ENCODE measurements around the gene CFAP298.
"Not testable (repeated sequence)": the region's sequence is repeated elsewhere in the genome, so short reads cannot be mapped to it uniquely, and the experiment has no call there.

Gene CFAP298, protein sequence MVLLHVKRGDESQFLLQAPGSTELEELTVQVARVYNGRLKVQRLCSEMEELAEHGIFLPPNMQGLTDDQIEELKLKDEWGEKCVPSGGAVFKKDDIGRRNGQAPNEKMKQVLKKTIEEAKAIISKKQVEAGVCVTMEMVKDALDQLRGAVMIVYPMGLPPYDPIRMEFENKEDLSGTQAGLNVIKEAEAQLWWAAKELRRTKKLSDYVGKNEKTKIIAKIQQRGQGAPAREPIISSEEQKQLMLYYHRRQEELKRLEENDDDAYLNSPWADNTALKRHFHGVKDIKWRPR

DNA sequence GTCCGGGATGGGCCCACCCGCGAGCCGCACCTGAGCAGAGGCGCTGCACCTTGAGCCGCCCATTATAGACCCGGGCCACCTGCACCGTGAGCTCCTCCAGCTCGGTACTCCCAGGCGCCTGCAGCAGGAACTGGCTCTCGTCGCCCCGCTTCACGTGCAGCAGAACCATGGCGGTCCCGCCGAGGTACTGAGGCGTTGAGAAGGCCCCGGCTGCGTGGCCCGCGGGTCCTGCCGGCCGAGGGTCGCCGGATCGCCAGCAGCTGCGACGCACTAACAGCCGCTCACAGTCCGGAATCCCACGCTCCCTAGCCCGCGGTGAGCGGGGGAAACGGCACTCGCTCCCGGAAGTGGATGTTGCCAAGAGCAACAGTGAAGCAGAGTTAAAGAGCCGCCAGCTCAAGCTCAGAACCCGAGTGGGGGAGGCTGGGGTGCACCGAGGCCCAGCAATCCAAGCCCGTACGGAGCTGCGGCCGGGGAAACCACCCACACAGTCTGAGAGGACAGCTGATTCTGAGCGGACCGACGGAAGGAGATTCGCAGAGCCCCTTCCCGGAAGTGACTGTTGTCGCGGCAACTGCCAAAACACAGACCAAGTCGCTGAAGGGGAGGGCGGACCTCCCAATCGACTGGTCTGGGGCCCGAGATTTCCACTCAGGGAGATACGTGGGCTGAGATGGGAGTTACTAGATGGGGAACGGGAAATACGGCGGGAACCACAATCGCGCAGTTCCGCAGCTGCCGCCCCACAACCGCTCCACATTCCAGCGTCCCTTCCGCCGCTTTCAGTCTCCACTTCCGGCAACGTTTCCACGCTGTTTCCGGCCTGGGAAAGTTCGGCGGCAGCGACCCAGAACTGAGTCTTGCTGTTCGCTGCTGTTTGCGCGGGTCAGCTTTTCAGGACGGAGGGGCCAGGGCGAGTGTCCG, at the start of gene CFAP298:
CFAP298 (minus strand) TSS at position 303 of the 924 bp plus-strand sequence; CDS start at position 169, 134 bp downstream.
- peak; percentile 81 to 95 (median 90) for DNase-seq
- intact Hi-C loops (cut with DNase I): loop anchor here (5.0 kb wide), 1 partner anchor 115 kb away; the partner anchor contains the start of gene SYNJ1

DNA sequence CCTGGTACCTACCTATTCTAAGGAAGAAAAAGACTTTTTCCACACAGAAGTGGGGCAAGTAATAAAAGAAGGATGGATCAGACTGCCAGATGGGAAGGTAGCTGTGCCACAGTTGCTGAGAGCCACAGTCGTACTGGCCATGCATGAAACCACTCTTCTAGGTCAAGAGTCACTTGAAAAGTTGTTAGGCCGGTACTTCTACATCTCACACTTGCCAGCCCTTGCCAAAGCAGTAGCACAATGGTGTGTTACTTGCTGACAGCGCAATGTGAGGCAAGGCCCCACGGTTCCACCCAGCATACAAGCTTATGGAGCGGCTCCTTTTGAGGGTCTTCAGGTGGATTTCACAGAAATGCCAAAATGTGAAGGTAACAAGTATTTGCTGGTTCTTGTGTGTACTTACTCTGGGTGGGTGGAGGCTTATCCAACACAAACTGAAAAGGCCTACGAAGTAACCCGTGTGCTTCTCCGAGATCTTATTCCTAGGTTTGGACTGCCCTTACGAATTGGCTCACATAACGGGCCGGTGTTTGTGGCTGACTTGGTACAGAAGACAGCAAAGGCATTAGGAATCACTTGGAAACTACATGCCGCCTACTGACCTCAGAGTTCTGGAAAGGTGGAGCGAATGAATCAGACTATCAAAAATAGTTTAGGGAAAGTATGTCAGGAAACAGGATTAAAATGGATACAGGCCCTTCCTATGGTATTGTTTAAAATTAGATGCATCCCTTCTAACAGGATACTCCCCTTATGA, 49.0 kb upstream of the CFAP298 start:
- DNase-seq: peak in 7 of 42 donors; percentile 10 to 63 (median 40)
- intact Hi-C loops (cut with DNase I): not testable (repeated sequence)

DNA sequence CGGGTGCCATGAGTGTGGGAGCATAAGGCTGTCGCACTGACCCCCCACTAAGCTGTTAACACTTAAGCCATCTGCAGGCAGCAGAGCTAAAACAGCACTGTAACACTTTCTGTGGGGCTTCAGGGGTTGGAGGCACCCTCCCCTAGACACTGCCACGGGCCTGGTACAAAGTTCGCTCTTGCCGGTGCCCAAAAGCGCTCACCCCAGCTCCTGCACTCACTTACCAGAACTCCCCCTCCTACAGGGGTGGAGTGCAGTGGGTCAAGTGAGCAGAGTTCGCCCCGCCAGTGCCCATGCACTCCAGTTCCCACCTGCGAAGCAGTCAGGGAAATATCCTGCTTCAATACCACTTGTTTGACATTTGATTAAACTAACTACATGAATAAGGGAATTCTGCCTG, 46.3 kb upstream of the CFAP298 start:
- intact Hi-C loops (cut with DNase I): no loop called here
- DNase-seq: no peak

DNA sequence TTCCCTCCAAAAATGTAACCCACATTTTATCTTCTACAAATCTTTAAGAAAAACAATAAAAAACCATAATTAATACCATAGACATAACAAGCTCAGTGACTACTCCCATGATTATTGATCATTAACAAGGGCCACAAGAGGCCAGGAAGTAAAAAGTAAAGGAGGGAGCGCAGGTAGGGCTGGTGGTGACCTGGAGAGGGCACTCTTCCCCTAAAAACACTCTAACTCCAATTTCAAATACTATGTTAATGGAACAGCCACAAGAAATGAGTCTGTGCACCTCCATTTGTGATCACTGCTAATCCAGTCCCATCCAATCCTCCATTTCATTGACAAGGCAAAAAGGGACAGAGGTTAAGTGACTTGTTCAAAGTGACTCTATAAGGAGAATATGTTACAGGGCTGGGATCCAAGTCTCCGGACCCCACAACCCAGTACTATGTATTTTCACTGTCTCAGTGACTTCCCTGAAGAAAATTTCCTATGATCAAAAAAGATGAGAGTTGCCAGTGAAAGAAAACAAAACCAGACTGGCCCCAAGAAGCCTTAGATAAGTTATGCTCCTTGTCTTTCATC, 41.2 kb upstream of the CFAP298 start:
- DNase-seq: no peak
- intact Hi-C loops (cut with DNase I): no loop called here

DNA sequence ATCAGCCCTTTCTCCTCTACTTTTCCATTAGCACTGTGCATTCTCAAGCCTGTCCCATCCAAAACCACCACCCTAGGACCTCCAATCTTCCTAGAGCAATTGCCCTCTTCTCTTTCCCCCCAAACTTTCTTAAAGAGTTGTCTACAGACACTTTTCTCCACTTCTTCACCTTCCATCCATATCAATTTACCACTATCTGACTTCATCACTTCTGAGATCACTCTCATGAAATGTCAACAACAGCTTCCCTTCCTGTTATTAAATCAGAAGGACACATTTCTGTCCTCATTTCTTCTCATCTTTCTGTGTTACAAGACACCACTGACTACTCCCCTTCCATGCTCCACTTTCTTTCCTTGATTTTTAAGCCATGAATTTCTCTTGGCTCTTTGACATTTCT, 36.0 kb upstream of the CFAP298 start:
- intact Hi-C loops (cut with DNase I): no loop called here
- DNase-seq: no peak

DNA sequence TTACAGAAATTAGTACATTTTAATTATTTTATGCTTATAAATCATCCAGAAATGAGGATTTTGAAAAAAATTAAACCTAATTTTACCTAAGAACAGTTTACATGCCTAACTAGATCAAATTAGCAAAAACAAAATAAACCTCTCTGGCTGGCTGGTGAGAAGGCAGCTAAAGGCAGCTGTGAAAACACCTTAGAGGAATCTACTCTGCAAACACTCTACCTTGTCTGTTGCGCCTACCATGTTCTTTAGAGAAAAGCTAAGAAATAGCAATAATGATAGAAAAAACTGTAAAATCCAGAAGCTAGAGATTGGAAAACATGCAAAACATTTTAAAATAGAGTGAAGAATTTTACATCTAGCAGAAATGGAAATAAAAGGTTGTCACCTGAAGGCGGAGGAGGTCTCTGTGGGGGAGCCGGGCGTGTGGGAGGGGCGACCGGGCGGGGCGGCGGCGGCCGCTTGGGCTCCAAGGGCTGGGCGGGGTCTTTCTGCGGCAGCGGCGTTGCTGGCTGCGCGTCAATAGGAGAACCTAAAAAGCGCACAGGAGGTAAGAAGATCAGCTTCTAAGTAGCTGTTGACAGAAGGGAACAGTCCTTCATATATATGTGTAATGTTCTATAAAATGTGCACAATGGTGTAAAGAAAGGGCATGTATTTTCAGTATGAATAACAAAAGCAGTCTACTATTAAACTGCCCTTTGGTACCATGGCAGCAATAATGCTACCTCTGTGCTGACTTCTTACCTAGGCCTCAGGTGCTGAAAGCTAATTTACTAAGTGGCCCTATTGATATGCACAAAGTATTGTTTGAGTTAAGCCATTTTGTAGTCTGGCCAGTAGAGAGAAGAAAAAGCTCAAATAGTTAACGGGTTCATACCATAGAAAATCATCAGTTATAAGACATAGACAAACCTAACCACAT, 33.3 kb upstream of the CFAP298 start:
- intact Hi-C loops (cut with DNase I): no loop called here
- DNase-seq: peak in 13 of 42 donors; percentile 16 to 60 (median 30)

DNA sequence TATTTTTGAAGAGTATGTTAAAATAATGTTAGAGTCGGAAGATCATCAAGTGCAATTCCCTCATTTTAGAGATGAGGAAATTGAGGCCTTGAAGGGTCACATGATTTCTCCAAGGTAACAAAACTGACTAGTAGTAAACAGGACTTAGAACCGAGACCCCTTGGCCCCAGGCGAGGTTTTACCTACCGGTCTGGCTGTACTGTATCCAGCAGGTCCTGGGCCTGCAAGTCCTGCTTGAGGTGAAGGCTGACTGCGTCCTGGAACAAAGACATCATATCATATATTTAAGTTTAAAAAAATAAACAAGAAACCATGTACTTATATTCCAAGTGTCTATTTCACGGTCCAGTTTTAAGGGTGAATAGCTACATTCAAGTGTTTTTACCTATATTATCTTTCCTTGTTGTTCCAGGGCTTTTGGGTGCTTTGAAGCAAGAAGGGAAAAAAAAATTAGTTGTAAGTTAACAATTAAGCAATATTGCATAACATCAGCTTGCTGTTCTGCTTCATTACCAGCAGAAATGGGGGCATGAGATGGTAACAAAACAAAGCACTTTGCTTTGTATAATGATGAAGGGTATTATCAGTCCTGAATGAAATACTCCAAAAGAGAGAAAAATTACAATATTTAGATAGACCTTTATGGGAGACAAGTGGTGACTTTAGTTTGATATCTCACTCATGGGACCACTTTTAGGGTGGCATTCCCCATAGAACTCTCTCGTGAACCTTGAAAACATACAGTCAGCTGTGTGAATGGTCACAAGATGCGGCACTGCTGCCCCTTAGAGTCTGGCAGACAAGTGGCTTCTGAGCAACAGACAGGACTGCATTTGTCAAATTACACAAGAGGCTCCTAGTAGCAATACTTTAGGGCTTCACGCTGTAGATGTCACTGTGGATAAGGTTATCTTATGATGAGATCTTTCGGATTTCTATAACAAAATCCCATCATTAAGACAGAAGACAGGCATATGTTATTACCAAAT, 29.8 kb upstream of the CFAP298 start:
- intact Hi-C loops (cut with DNase I): no loop called here
- peak in 9 of 42 donors; percentile 8 to 48 (median 34) for DNase-seq

DNA sequence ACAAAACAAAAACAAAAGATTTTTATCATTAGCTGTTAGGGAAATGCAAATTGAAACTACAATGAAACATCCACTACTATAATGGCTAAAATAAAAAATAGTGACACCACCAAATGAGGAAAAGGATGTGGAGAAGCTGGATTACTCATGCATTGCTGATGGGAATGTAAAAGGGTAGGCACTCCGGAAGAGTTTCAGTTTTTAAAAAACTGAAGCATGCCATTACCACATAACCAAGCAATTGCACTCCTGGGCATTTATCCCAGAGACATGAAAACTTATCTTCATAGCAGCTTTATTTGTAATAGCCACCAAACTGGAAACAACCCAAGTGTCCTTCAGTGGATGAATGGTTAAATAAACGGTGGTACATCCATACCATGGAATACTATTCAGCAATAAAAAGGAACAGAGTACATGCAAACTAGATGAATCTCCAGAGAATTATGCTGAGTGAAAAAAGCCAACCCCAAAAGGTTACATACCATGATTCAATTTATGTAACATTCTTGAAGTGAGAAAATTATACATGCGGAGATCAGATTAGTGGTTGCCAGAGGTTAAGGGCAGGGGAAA, 14.5 kb upstream of the CFAP298 start:
- intact Hi-C loops (cut with DNase I): no loop called here
- DNase-seq: no peak

DNA sequence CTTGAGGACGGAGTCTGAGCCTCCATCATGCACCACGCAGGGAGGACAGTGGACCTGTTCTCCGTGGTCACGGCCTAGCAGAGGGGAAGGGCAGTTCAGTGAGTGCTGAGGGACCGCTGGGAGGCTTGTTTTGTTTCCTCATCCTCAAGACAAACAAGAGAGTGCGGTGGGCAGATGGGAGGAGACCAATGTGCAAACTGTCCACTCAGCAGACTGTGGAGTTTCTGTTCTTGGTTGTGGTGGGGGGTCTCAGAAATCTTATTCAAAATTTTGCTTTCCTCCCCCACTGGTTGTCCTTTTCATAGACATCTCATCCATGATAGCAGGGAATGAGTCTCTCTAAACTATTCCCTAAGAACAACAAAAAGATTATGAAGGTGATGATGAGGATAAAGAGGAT, 6.0 kb upstream of the CFAP298 start:
- intact Hi-C loops (cut with DNase I); DNase-seq: not testable (repeated sequence)

DNA sequence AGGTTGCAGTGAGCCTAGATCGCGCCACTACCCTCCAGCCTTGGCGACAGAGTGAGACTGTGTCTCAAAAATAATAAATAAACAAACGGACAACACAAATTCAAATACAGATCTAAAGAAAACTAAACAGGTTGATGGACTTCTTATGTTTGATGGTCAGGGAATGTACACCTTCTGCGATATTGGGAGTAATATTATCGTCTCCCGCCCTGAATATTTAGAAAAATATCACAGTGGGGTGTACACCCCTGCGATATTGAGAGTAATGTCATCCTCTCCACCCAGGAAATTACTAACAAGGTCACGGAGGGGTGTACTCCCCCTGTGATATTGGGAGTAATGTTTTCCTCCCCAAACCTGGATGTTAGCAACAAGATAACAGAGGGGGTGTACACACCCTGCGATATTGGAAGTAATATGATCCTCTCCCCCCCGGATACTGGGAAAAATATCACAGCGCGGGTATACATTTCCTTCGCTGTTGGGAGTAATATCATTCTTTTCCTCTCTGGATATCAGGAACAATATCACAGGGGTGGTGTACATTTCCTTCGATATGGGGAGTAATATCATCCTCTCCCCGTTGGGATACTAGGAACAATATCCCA, 1.4 kb upstream of the CFAP298 start:
- DNase-seq: no peak
- intact Hi-C loops (cut with DNase I): loop anchor here (5.0 kb wide), 1 partner anchor 114 kb away; the partner anchor contains the start of gene SYNJ1

DNA sequence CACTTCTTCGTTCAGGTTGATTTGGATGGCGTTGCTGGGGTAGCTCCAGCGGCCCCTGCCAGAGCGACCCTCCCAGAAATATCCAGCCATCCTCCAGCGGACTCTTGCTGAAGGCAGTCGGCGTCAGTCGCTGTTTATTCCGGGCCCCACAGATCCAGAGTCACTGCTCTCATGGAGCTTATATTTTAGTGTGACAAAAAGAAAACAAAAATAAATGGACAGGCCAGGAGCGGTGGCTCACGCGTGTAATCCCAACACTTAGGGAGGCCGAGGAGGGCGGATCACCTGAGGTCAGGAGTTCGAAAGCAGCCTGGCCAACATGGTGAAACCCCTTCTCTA, 791 bp upstream of the CFAP298 start:
- no peak for DNase-seq
- intact Hi-C loops (cut with DNase I): loop anchor here (5.0 kb wide), 1 partner anchor 114 kb away; the partner anchor contains the start of gene SYNJ1

DNA sequence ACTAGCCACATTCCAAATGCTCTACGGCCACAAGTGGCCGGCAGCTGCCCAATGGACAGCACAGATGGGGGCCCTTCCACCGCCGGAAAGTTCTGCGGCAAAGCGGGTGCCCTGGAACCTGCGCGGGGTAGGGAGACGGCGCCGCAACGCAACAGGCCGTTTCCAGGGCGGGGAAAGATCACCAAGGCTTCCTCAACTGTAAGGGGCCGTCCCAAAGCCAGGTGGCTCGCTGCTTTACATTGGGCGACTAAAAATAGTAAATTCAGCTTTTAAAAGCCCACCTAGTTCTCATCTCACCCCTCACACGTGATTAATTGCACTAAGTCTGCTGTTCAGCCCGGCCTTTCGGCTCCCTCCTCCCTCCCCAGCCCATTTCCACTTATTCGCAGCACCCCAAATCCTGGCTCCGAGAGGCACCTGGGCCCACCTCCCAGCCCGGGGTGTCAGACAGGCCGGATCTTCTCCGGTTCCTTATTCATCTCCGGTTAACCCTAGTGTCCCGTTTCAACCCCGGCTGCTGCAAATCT, 643 bp downstream of the CFAP298 start:
- intact Hi-C loops (cut with DNase I): loop anchor here (5.0 kb wide), 1 partner anchor 116 kb away; the partner anchor contains the start of gene SYNJ1

DNA sequence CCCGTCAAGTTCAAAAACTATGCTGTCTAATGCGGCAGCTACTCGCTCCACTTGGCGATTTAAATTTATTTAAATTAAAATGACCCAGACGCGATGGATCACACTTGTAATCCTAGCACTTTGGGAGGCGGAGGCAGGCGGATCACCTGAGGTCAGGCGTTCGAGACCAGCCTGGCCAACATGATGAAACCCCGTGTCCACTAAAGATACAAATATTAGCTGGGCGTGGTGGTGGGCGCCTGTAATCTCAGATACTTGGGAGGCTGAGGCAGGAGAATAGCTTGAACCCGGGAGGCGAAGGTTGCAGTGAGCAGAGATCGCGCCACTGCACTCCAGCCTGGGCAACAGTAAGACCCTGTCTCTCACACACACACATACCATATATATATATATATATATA, 1.2 kb downstream of the CFAP298 start:
- DNase-seq: not testable (repeated sequence)
- intact Hi-C loops (cut with DNase I): loop anchor here (5.0 kb wide), 1 partner anchor 116 kb away; the partner anchor contains the start of gene SYNJ1

More for the DNA sequence above, 643 bp downstream of the CFAP298 start:
- DNase-seq: peak in 26 of 42 donors; percentile 4 to 55 (median 29)

DNA sequence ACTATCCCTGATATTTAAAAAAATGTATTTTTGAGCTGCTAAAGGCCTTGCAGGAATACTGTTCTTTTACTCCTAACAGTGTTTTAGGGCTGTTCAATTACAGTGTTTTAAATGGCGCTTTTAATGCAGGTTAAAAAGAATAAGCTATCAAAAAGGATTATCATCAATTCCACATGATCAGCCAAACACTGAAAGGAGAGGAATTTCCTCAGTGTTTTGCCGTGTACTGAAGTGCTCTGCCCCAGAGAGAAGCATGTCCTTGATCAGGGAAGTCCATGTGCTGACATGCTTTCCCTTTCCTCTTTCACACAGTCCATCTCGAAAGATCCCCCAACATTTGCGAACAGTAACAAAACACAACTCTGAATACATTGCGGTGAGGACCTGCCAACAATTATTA, 3.3 kb downstream of the CFAP298 start:
- intact Hi-C loops (cut with DNase I): no loop called here
- no peak for DNase-seq

DNA sequence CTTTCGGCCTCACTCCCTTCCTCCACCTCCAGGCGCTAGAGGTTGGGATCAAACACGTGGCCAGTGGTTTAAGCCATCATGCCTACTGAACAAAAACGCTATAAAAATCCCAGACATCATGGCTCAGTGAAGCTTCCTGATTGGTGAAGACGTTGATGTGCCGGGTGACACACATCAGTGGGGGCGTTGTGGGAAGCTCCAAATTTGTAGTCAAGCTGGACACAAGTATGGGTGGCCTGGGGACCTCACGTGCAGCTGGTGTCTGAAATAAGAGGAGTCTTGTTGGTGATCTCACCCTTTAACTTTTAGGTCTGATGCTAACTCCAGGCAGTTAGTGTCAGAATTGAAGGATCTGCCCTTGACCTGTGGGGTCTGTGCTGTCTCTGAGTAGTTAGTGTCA, 6.7 kb downstream of the CFAP298 start:
- peak in 1 of 42 donors; percentile 14 for DNase-seq
- intact Hi-C loops (cut with DNase I): no loop called here
